NCI-H2107 (cell line): ENCODE results near the gene BORCS6.
A peak's percentile ranks its signal among the peaks of the same experiment; 100 is the strongest.

Experiments used
- DNase-seq: peaks from one replicate; lab custom pipeline; 2025; lab: John Stamatoyannopoulos, UW

BORCS6 gene

DNA sequence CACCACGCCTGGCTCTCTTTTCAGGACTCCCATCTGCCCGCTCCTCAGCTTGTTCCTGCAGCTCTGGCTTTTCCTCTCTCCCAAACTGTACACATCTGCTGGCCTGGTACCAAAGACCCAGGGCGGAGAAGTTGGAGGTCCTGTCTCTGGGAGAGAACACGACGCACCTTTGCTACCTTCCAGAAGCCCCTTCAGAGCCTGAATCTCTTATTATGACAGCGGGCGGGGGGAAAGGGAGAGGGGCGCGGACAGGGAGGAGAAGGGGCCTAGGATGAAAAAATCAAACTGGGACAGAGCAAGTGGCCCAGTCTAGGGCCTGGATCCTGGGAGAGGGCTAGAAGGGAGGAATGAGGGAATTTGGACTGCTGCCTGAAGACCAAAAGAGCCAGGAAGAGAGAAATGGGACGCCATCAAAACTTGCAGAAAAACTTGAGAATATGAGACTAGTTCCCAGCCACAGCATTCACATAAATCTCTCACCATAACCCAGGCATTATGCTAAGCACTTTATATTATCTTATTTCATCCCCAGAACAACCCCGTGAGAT is 35.3 kb downstream of the BORCS6 start:
- no peak for DNase-seq

DNA sequence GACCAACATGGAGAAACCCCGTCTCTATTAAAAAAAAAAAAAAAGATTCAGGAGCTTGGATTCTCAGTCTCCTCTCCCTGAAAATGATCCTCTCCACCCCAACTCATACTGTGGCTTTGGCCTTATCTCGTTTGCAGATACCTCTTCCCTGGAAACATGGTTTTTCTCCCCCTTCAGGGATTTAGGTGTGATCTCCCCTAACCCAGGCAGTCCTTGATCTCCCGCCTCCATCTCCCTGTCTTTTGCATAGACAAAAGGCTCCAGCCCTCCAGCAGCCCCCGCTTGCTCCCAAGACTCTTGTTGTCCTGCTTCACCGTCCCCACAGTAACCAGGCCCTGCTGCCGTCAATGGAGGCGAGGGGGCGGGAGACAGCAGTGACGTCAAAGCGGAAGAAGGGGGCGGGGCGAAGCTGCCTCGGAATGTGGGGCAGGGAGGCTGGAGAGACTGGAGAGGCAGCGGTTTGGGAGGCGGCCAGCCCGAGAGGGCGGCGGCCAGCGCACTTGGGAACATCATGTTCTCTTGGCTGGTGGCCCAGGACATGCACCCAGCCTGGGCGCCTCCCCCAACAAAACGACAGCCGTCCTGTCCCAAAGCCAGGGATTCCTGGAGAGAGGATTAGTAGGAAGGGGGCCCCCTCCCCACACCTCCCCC is 35.9 kb downstream of the BORCS6 start:
- peak; percentile 9 for DNase-seq

DNA sequence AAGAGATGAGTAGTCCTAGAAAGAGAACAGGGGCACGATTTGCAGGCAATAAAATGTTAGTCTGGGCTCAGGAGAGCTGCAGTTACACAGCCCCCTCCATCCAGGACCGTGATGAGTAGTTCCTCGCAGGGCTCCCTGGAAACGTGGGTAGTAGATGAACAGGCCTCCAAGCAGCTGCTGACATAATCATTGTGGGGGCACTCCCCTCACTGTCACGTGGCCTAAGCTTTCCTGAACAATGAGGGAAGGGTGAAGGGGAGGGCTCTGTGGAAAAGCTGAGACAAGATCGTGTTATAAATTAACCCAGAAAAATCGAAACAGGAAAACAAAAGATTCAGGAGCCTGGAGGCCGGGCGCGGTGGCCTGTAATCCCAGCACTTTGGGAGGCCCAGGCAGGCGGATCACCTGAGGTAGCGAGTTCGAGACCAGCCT is 36.4 kb downstream of the BORCS6 start:
- no peak for DNase-seq

DNA sequence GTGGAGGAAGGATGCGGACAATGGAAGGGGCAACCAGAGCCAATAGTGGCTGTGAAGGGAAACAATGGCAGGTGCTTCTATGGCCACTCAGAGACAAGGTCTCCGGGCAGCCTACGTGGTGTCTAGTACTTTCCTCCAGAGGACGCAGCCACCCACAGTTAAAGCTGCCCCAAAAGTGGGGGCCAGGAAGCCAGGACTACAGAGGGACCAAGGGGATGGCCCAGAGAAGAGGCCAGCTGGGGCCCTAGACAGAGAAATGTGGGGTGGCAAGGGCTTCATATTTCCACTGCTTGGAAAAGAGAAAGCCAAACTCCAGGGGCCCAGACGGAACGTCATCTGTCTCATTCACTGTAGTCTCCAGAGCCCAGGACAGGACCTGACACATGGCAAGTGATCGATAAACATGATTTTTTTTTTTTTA is 36.9 kb downstream of the BORCS6 start:
- DNase-seq: no peak

DNA sequence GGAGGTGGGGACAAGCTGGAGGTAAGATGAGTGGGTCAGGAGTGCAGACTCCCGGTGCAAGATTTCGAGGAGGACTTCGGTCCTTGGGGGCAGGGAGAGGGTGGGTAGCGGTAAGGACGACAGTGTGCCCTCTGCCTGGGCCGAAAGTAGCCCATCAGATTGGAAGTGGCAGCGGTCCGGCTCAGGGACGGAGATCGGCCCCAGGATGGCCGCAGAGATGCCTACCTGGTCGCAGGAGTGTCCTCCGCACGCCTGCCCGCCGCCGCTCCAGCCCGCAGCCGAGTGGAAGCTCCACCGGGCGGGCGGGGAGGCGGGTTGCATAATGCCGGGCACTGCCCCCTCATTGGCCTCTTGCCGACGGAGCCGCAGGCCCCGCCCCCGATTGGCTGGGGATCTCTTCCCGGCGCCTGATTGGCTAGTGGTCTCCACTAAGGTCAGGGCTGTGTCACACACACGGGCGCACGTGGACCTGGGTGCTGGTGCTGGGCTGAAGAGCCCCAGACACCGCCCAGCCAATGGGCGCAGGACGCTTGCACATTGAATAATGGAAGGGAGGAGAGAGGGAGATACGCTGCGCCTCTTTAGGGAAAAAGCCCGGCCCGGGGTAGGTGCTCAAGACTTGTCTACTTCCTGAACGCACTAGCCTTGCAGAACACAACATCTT is 37.7 kb downstream of the BORCS6 start, which contains the start of gene PER1:
PER1 (minus strand) TSS at position 293 of the 664 bp plus-strand sequence. CDS start 1,698 bp downstream, outside the sequence.
- peak; percentile 45 for DNase-seq

DNA sequence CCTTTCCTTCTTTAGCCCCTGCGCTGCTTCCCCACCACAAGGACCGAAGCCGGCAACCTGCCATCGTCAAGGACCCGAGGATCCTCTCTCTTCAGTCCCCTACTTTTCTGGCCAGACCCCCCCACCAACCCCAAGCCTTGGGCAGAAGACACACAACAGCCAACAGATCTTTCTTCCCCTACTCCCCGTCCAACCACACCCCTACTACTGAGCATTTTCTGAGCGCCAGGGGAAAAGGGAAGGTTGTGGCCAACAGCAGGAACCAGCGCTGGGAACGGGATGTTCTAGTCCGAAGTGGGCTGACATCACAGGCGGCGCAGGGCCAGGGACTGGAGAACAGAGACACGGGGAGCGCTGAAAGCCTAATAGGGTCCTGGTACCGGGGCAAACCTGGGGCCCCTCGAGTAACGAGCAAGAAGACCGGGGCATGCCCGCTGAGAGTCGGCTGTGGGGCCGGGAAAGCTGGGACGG is 38.3 kb downstream of the BORCS6 start:
- no peak for DNase-seq

DNA sequence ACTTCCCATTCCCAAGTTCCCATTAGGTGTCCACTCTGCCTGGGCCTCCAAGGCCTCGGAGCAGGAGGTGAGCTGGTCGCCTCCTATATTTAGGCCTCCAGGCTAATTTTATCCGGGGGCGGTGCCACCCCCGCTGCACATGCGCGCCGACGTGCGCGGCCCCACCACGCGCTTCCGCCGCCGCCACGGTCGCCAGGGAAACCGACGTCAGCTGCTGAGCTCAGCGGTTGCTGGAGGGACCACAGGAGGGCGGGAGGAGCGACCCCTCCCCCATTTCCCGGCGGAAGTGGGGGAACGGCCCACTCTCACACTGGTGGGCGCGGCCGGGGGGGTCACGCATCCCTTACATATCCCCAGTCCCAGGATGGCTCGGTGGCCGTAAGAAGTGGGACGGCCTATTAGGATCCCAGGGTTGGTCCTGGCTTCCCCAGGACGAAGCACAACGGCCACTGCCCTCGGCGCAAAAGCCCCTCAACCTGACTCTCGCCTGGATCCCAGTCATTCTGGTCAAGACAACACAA is 38.8 kb downstream of the BORCS6 start:
- DNase-seq: no peak

DNA sequence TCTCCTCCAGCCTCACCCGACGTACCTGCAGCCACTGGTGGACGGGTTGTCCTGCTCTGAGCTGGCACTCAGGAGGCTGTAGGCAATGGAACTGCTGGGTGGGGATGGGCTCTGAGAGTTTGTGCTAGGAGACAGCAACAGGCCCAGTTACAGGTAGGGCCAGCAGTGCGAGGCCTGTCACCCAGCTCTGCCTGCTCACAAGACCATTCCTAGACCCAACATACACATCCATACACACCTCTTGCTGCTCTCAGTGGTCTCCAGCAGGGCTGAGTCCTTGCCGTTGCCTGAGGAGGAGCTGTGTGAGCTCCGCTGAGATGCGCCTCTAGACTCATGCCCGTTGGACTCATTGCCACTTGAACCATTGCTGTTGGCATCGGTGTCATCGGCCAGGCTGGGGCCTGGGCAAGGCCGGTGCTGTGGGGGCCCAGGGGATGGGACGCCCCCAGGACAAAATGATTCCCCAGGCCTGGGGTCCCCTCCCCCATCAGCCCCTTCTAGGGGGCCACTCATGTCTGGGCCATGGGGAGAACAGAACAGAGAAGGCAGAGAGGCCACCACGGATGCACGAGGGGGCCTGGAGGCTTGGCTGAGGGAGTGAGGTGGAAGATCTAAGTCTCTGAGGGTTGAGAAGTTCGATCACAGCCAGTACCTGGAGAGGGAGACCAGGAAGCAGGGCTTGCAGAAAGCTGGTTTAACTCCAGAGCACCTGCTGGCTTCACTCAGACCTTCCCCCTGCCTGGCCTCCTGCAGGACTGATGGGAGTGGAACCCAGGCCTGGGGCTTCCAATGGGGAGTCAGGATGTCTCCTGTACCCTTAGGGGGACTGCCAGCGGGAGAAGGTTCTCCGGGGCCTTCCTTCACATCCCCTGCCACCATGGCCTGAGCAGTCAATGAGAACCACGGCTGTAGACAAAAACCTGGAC is 39.5 kb downstream of the BORCS6 start:
- DNase-seq: no peak

DNA sequence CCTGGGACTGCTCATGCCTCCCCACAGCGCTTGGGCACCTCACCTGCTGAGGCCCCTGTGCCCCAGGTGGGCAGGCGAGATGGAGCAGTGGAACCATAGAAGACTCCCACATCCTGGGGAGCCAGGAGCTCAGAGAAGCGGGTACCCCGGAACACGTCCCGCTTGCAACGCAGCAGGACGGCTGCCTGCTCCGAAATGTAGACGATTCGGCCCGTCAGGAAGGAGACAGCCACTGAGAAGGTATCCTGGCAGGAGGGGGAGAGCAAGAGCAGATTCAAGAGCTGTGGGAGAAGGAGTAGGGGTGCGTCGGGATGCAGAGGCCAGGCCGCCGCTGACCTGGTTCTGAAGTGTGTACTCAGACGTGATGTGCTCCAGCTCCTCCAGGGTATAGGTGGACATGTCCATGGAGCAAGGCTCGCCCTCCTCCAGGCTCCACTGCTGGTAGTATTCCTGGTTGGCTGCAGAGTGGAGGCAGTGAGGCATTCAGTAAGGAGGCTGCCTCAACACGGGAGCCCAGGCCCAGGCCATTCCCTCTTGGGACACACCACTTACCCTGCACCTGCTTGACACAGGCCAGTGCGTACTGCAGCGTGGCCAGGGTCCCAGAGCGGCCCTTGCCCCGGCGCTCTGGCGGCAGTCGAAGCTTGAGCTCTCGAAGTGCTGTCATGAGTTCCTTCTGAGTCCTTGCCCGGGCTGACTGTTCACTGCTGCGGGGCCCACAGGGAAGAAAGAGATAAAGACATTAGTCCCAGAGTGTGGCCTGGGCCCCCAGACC is 40.4 kb downstream of the BORCS6 start:
- no peak for DNase-seq

DNA sequence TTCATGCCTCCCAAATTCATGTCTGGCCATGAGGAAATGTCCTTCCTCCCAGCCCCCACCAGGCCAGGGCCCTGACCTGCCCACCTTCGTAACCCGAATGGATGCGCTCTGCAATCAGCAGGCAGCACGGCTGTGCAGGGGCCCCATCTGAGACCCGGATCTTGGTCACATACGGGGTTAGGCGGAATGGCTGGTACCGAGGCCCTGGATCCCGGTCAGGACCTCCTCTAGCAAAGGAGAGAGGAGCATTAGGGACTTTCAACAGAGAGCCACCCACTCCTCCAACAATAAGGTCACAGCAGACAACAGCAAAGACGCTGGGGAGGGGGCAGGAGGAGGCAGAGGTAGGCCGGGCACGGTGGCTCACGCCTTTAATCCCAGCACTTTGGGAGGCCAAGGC is 41.4 kb downstream of the BORCS6 start:
- DNase-seq: no peak

DNA sequence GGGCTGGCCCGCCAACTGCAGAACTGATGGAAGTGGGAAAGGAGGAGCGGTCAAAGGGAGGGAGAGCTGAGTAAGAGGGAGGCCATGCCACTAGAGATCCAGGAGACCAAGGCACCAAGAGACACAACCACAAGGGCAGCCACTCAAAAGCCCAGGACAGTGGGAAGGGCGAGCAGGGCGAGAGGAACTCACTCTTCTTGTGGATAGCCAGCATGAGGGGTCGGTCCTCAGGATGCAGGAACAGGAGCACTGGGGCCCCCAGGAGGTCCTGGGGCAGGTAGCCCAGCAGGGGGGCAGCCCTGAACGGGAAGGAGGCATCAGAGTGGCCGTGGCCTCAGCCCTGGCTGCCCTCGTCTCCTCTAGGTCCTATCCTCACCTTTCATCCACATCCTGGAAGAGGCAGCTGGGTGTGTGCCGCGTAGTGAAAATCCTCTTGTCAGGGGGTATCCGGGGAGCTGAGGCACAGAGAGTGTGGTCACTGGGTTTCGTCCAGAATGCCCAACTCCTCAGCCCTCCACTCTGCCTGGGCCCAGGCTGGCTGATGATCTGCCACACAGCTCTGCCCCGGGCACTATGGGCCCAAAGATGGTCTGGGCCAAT is 42.1 kb downstream of the BORCS6 start:
- no peak for DNase-seq

DNA sequence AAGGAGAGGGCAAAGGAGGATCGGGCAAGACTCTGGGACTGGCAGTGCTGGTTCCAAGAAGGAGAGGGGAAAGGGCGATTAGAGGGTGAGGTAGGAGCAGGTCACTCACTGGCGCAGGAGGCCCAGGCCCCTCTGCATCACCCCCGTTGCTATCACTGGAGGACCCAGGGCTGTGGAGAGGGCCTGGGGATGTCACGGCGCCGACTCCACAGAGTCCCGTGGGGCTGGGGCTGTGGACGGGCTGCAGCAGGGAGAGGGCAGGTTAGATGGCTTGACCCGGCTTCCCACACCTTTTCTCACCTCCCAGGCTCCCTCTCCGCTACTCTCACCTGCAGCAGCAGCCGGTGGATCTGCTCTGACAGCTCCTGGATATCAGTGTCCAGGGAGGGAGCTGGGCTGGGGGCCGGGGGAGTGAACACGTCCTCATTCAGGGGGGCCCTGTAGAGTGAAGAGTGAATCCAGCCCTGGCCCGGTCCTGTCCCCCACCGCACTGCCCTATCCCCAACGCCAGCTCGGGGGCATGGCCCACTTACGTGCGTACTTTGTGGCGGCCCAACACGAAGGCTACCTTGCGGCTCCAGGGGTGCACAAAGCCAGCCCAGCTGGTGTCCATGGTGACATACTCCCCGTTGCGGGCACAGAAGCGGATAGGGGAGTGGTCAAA is 42.7 kb downstream of the BORCS6 start:
- no peak for DNase-seq

DNA sequence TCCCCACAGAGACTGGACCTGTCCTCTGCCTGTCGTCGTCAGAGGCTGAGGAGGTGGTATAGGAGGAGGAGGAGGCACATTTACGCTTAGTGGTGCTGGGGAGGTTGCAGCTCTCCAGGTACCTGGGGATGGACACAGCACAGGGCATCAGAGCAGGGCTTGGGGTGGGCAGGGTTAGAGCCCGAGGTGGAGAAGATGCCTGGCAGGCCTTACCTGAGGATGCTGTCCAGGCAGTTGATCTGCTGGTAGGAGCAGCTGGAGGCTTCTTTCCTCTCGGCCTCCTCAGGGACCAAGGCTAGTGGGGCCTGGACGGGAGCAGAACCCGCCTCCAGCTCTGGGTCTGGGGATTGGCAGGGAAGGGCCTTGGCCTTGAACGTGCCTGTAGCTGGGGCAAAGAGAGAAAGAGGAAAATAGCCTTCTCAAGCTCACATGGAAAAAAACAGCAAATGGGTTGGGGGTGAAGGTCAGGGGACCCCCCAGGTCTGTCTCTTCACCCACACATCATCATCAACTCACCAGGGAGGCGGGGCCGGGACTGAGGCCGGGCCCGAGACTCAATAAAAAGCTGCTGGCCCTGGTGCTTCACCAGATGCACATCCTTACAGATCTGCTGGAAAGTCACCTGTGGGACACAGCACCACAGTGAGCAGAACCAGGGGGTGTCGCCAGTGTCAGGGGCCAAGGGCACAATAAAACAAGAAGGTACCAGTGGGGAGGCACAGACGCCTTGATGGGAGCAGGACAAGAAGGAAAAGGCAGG is 43.4 kb downstream of the BORCS6 start:
- no peak for DNase-seq

DNA sequence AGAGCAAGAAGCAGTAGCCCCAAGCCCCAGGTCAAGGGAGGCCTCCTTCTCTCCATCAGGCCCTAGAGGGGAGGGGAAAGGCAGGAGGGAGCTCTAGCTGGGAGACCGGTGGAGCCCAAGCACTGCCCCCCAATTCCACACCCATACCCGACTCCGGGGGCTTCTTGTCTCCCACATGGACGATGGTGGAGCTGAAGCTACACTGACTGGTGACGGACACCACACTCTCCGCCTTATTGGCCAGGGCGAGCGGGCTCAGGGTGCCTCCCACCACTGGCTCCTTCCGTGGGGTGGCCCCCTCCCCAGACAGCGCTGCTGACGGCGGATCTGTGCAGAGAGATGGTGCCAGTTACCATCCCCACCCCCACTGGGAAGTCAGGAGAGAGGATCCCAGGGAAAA is 44.2 kb downstream of the BORCS6 start:
- no peak for DNase-seq

DNA sequence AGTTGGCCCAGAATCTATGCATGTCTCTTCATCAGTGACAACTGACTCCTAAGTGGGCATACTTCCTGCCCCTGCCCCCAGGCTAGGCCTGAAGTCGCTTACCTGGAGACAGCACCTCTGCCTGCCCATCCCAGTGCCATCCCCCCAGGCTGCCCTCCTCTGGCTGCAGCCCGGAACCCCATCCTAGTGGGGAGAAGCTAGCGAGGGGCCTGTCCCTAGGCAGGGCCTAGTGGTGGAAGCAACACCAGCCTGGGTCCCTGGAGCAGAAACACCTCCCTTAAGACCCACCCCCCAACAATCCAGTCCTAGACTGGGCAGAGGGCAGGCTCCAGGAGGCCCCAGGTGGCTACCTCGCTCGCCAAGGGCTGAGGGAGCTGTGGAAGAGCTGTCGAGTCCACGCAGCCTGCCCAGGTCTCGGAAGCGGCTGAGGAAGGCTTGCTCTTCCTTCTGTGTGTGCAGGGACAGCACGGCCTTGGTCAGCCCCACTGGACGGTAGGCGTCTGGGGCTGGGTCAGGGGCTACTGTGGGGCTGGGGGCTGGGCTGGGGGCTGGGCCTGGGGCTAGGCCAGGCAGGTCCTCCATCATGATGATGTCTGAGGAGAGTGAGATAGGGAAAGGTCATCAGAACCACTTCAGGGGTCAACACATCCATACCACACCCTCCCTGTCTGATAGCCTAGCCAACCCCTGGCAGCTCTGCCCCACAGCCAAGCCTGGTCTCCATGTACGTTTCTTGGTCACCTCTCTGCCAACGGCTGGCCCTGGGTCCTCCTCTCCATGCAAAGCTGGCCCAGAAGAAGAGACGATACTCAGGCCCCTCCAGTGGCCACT is 45.4 kb downstream of the BORCS6 start:
- no peak for DNase-seq

DNA sequence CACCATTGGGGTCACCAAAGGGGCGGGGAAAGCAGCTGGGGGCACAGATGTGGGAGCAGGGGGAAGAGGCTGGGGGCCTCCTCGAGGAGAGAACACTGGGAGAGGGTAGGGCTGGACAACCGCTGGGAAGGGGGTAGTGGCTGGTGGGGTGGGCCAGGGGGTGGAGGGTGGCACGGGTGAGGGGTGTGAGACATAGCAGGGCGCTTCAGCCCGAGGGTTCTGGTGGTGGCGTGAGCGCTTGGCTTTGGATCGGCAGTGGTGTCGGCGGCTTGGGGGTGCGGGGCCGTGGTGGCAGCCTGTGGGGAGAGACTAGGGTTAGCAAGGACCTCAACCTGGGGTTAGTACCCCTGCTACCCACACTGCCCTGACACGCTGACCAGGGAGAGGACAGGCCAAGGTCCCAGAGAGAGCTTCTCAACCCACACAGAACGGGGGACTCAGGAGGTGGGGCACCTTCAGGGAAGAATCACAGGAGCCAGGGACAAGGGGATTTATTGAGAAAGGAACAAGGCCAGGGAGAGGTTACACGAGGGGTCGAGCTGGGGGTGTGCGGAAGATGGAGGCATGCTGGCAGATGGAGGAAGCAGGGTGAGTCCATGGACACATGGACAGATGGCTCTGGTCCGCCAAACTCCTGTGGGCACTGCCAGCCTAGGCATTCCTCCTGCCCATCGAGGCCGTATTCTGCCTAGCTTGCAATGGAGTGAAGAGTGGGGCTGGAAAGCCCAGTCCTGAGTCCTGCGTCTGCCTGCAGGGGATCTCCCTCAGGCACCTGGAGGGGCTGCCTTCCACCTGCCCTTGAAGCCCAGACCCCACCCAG is 46.2 kb downstream of the BORCS6 start:
- DNase-seq: no peak

DNA sequence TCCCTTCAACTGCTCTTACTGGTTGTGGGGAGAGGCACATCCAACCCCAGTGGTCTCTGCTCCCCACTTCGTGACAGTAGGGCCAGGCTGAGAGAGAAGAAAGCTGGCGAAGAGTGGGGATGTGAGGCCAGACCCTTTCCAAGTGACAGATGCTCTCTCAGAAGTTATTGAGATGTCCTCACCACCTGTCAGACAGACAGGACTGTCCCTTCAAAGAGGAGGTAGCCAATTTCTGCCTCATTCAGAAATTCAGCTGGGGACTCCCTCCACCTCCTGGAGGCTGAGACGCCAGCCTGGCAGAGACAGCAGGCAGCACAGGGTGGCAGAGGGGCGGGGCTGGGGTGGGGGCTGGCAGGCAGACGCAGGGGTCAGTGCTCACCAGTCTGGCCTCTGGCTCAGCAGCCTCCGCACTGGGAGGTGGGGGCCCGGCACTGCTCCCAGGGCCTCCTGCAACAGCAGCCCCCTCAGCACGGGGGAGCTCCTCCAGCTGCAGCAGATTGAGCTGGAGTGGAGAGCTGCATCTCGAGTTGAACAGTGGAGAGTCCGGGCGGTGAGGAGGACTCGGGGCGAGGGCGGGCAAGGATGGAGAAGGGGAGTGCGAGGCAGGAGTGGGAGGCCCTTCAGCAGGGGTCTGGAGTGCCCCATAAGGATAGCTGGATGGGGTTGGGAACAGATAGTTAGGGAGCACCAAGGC is 46.9 kb downstream of the BORCS6 start:
- DNase-seq: no peak
